ENCODE data around the gene ATN1. TPM values are rescaled to one million over a fixed set of nuclear protein-coding genes. Genes with fewer than 3 reads are reported as not detected.

The ATN1 gene
- total RNA-seq, 1 donor from 2014 or later = 123 TPM

- H3K4me1 ChIP-seq = peaks cover 15% of the 10 kb centered on the region
- H3K27me3 ChIP-seq (ENCODE audit: low read depth) = peaks cover 4% of the 10 kb centered on the region
- H3K9me3 ChIP-seq = no peaks in the 10 kb centered on the region
- DNase-seq (peak; percentile 40), ATAC-seq (no peak)
- intact Hi-C loops (cut with DNase I) = no loop called here
- H3K36me3 ChIP-seq = peaks cover 17% of the 10 kb centered on the region
- H3K27ac ChIP-seq = no peak overlapping the region
- no peak overlapping the region for H3K4me3 ChIP-seq
- TF ChIP-seq CTCF (IDR thresholded peaks at IDR 0.05) = no peak
These were observed 11.1 kb upstream of the ATN1 start for GRCh38 chr12:6916426-6917200.

- H3K9me3 ChIP-seq = no peaks in the 10 kb centered on the region
- peaks cover 24% of the 10 kb centered on the region for H3K36me3 ChIP-seq
- no peak for TF ChIP-seq CTCF (IDR thresholded peaks at IDR 0.05)
- ATAC-seq (no peak), DNase-seq (peak; percentile 11)
- H3K27me3 ChIP-seq (ENCODE audit: low read depth) = peaks cover 4% of the 10 kb centered on the region
- no peak overlapping the region for H3K4me3 ChIP-seq
- peaks cover 15% of the 10 kb centered on the region for H3K4me1 ChIP-seq
- intact Hi-C loops (cut with DNase I) = no loop called here
- no peak overlapping the region for H3K27ac ChIP-seq
These were observed 10.1 kb upstream of the ATN1 start for GRCh38 chr12:6917491-6918231.

GRCh38 chr12:6919588-6919987 is 8.2 kb upstream of the ATN1 start:
- Histone ChIP-seq H3K4me1 (peaks cover 14% of the 10 kb centered on the region), H3K36me3 (peaks cover 28% of the 10 kb centered on the region), H3K27ac (no peak overlapping the region), H3K27me3 (ENCODE audit: low read depth) (peaks cover 4% of the 10 kb centered on the region), H3K9me3 (no peaks in the 10 kb centered on the region), H3K4me3 (no peak overlapping the region)
- DNase-seq (peak; percentile 25), ATAC-seq (no peak)
- no peak for TF ChIP-seq CTCF (IDR thresholded peaks at IDR 0.05)
- intact Hi-C loops (cut with DNase I) = no loop called here

- Histone ChIP-seq H3K9me3 (no peaks in the 10 kb centered on the region), H3K27me3 (ENCODE audit: low read depth) (no peaks in the 10 kb centered on the region), H3K4me1 (peaks cover 27% of the 10 kb centered on the region), H3K27ac (no peak overlapping the region), H3K36me3 (peaks cover 26% of the 10 kb centered on the region), H3K4me3 (no peak overlapping the region)
- no peak for TF ChIP-seq CTCF (IDR thresholded peaks at IDR 0.05)
- DNase-seq (peak; percentile 20), ATAC-seq (no peak)
- intact Hi-C loops (cut with DNase I) = no loop called here
These were observed 6.2 kb upstream of the ATN1 start for GRCh38 chr12:6921539-6921938.

- DNase-seq (peak; percentile 29), ATAC-seq (no peak)
- Histone ChIP-seq H3K4me1 (peaks cover 34% of the 10 kb centered on the region), H3K9me3 (no peaks in the 10 kb centered on the region), H3K36me3 (peaks cover 22% of the 10 kb centered on the region), H3K27ac (no peak overlapping the region), H3K4me3 (no peak overlapping the region), H3K27me3 (ENCODE audit: low read depth) (no peaks in the 10 kb centered on the region)
- TF ChIP-seq CTCF (IDR thresholded peaks at IDR 0.05) = no peak
- intact Hi-C loops (cut with DNase I) = no loop called here
These were observed 5.5 kb upstream of the ATN1 start for GRCh38 chr12:6921996-6922946.

All from lower lobe of right lung (tissue), 2 donors.